Skeletal muscle satellite cell (primary cell): Measurements from ENCODE around the gene LRRC18. TPM values are rescaled to one million over a fixed set of nuclear protein-coding genes. Genes with fewer than 3 reads are reported as not detected.

Experiments used
- small RNA-seq: library from RNA; depleted of rRNA; stranded (forward); fragments of <200 nt; gene quantifications from one replicate; pipeline ENCODE3, GENCODE V24; 2012

LRRC18 gene

Small RNA genes within 50 kb of the gene (small RNA-seq; reads per million reads assigned to genes)
- gene MIR4294: not detected
